A549 treated with dexamethasone at 1 μM for 4 hours (cell line): ENCODE data around the gene SYTL4. TPM values are rescaled to one million over a fixed set of nuclear protein-coding genes. Genes with fewer than 3 reads are reported as not detected.

Experiments
- total RNA-seq: library from RNA; stranded (reverse); fragments of 200-300 nt; extraction: Qiagen RNA extraction; gene quantifications from 5 replicates; pipeline ENCODE4 v1.2.3, GENCODE V29; 2022

The SYTL4 gene
- total RNA-seq = 2.3 to 4.1 TPM (median 3.2 TPM) in 5 replicates

DNA sequence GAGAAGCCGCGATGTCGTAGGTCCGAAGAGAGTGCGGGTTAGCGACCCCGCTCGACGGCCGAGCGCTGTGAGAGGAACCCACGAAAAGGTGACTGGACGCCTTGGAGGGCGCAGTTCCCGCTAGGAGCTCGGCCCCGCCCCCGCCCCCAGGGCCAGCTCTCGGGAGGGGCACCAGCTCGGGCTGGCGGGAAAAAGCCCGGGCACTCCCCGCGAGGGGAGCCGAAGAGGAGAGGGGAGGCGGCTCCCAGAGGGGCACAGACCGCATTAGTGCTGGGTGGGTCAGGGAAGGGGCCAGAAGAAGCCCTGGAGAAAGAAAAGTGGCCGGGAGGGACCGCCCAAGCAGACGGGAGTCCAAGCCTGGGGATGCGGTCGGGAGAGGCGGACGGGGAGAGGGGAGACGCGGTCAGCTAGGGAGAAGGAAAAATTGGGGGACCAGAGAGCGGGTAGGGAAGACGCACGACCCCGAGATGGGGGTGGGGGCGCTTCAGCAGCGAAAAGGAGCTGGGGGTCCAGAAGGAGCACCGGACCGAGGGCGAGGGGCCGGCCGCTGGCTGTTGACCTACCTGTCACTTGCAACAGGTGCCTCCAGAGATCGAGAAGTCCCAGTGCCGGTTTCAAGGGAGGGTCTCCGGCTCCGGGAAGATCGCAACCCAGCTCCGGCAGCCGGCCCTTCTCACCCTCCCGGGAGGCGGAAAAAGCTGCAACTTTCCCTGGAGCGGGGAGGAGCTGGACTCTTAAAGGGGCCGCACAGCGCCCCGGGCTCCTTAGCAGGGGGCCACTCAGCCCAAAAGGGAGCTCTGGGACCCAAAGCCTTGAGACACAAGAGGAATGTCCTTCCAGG lies at the start of gene SYTL4:
TSS of gene SYTL4 (minus strand) at position 681 of the 841 bp plus-strand sequence. CDS start 30,084 bp downstream, outside the sequence.

DNA sequence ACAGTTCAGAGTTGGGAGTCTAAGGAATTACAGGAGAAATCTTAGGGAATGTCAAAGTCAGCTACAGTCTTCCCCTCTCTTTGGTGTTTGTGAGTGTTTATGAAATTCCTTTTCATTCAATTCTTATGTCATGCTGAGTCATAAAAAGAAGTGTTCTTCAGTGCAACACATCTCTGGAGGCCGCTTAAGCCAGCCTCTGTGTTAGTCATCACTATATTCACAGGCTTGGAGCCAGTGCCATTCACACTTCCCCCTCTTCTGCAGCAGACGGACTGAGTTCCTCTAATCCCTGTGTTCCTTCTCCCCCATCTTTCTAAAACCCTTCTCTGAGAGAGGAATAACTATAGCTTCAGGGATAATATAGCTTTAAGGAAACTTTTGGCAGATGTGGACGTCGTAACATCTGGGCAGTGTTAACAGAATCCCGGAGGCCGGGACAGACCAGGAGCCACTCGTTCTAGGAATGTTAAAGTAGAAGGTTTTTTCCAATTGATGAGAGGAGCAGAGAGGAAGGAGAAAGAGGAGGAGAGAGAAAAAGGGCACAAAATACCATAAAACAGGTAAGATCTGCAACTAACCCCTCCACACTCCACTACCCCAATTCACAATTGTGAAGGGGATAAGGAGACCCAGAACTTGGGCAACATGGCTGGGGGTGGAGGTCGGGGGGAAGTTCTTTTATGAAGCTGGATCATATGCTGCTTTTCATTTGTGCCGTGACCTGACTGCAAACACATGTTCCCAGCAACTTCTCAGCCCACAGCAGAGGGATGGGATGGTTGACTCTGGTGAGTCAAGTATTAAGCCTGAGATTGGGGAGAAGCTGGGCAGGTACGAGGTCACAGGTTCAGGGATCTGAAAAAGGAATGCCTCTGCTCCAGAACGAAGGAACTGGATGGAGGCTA lies 87.7 kb downstream of the SYTL4 start, which contains the start of gene SRPX2:
TSS of gene SRPX2 (plus strand) at position 244 of the 905 bp plus-strand sequence. CDS start 2,124 bp downstream, outside the sequence.

DNA sequence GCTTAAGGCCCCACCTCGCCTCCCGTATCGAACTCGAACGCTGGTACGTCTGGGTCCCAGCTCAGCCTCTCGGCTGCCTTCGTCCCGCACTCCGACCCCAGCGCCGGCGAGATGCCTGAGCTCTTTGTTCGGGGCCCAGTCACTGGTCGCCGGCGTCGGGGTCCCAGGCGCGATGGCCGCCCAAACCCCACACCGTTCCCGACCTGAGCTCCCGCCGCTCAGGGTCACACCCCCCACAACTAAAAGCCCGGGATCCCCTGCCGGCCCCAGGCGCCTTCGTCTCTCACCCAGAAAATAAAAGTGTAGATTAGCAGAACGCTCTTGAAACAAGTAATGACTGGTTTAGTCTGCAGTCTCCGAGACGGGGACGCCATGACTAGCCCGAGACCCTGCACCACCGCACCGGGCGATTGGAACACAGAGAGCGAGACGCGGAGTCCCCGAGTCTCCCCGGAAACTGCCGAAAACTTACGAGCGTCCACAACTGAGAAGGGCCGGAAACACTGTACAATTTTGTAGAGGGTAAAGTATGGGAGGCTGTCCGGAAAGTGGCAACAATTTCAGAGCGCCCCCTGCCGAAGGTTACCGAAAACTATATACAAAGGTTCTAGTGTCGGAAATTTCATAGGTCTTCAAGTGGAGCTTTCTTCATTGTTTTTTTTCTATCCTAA lies 95.5 kb downstream of the SYTL4 start, which contains the start of gene TSPAN6:
TSS of gene TSPAN6 (minus strand) at position 486 of the 671 bp plus-strand sequence. CDS start at position 374, 112 bp downstream.

Other genes starting within 250 kb of the SYTL4 start
- not detected in 5 replicates for gene TNMD, start 147.2 kb downstream of the SYTL4 start, total RNA-seq
- 35.3 to 42.5 TPM (median 38.2 TPM) in 5 replicates for gene TSPAN6, start 95.3 kb downstream of the SYTL4 start, total RNA-seq
- gene SRPX2, start 87.9 kb downstream of the SYTL4 start, total RNA-seq = 1.8 to 3.4 TPM (median 2.7 TPM) in 5 replicates
- gene CSTF2, start 88.3 kb upstream of the SYTL4 start, total RNA-seq = 31.2 to 33.1 TPM (median 32.0 TPM) in 5 replicates
- 0.03 to 0.08 TPM (median 0.08 TPM) in 5 replicates for gene NOX1, start 142.2 kb upstream of the SYTL4 start, total RNA-seq
- 0.83 to 1.2 TPM (median 0.89 TPM) in 5 replicates for gene XKRX, start 196.8 kb upstream of the SYTL4 start, total RNA-seq
- 0.08 to 0.30 TPM (median 0.18 TPM) in 5 replicates for gene ARL13A, start 237.6 kb upstream of the SYTL4 start, total RNA-seq